ENCODE data around the gene LRRTM4.

The LRRTM4 gene

GRCh38 chr2:76870581-76870980 lies 651.6 kb downstream of the LRRTM4 start:
- no peak overlapping the region for H3K4me3 ChIP-seq (ENCODE audit: low read depth, low read length, poor library complexity, severe bottlenecking)
- H3K4me1 ChIP-seq (ENCODE audit: insufficient read depth, low read length, severe bottlenecking), result no peaks in the 10 kb centered on the region
- no peaks in the 10 kb centered on the region for H3K9me2 ChIP-seq (ENCODE audit: low read depth, low read length)
- H3K79me2 ChIP-seq (ENCODE audit: insufficient read depth, low read length), result no peaks in the 10 kb centered on the region
- no peaks in the 10 kb centered on the region for H3K36me3 ChIP-seq (ENCODE audit: insufficient read depth, low read length)
- no peak overlapping the region for H3K4me2 ChIP-seq (ENCODE audit: low read length)
- TF ChIP-seq CTCF (IDR thresholded peaks at IDR 0.05; ENCODE audit: low read length) (no peak), EZH2 (IDR thresholded peaks at IDR 0.05; ENCODE audit: borderline replicate concordance, low read length) (no peak)
- no peak overlapping the region for H2AFZ ChIP-seq (ENCODE audit: low read length)
- H3F3A ChIP-seq (ENCODE audit: insufficient read depth, low read length), result no peaks in the 10 kb centered on the region
- H4K20me1 ChIP-seq (ENCODE audit: insufficient read depth, low read length), result no peaks in the 10 kb centered on the region
- no peaks in the 10 kb centered on the region for H3K27me3 ChIP-seq (ENCODE audit: insufficient read depth, low read length)
- no peaks in the 10 kb centered on the region for H3K9me3 ChIP-seq (ENCODE audit: low read length)
- H3K27ac ChIP-seq (ENCODE audit: low read depth, low read length, poor library complexity, severe bottlenecking), result no peak overlapping the region
- no peak overlapping the region for H3K9ac ChIP-seq (ENCODE audit: low read length)

GRCh38 chr2:76870011-76870410 lies 652.2 kb downstream of the LRRTM4 start:
- Histone ChIP-seq H3F3A (ENCODE audit: insufficient read depth, low read length) (no peaks in the 10 kb centered on the region), H3K79me2 (ENCODE audit: insufficient read depth, low read length) (no peaks in the 10 kb centered on the region), H3K4me1 (ENCODE audit: insufficient read depth, low read length, severe bottlenecking) (no peaks in the 10 kb centered on the region), H3K9me2 (ENCODE audit: low read depth, low read length) (no peaks in the 10 kb centered on the region), H3K4me3 (ENCODE audit: low read depth, low read length, poor library complexity, severe bottlenecking) (no peak overlapping the region), H3K36me3 (ENCODE audit: insufficient read depth, low read length) (no peaks in the 10 kb centered on the region), H3K9ac (ENCODE audit: low read length) (no peak overlapping the region), H4K20me1 (ENCODE audit: insufficient read depth, low read length) (no peaks in the 10 kb centered on the region), H3K9me3 (ENCODE audit: low read length) (no peaks in the 10 kb centered on the region), H3K4me2 (ENCODE audit: low read length) (no peak overlapping the region), H2AFZ (ENCODE audit: low read length) (no peak overlapping the region), H3K27ac (ENCODE audit: low read depth, low read length, poor library complexity, severe bottlenecking) (no peak overlapping the region), H3K27me3 (ENCODE audit: insufficient read depth, low read length) (no peaks in the 10 kb centered on the region)
- no peak for TF ChIP-seq EZH2 (IDR thresholded peaks at IDR 0.05; ENCODE audit: borderline replicate concordance, low read length)
- TF ChIP-seq CTCF (IDR thresholded peaks at IDR 0.05; ENCODE audit: low read length), result no peak

GRCh38 chr2:76867854-76868253 lies 654.3 kb downstream of the LRRTM4 start:
- no peaks in the 10 kb centered on the region for H4K20me1 ChIP-seq (ENCODE audit: insufficient read depth, low read length)
- H3F3A ChIP-seq (ENCODE audit: insufficient read depth, low read length), result no peaks in the 10 kb centered on the region
- H3K36me3 ChIP-seq (ENCODE audit: insufficient read depth, low read length), result no peaks in the 10 kb centered on the region
- no peak overlapping the region for H3K4me3 ChIP-seq (ENCODE audit: low read depth, low read length, poor library complexity, severe bottlenecking)
- H3K4me1 ChIP-seq (ENCODE audit: insufficient read depth, low read length, severe bottlenecking), result no peaks in the 10 kb centered on the region
- no peaks in the 10 kb centered on the region for H3K27me3 ChIP-seq (ENCODE audit: insufficient read depth, low read length)
- H3K9ac ChIP-seq (ENCODE audit: low read length), result no peak overlapping the region
- no peaks in the 10 kb centered on the region for H3K79me2 ChIP-seq (ENCODE audit: insufficient read depth, low read length)
- no peak overlapping the region for H3K27ac ChIP-seq (ENCODE audit: low read depth, low read length, poor library complexity, severe bottlenecking)
- TF ChIP-seq EZH2 (IDR thresholded peaks at IDR 0.05; ENCODE audit: borderline replicate concordance, low read length) (no peak), CTCF (IDR thresholded peaks at IDR 0.05; ENCODE audit: low read length) (no peak)
- H3K9me3 ChIP-seq (ENCODE audit: low read length), result no peaks in the 10 kb centered on the region
- no peaks in the 10 kb centered on the region for H3K9me2 ChIP-seq (ENCODE audit: low read depth, low read length)
- H2AFZ ChIP-seq (ENCODE audit: low read length), result no peak overlapping the region
- no peak overlapping the region for H3K4me2 ChIP-seq (ENCODE audit: low read length)

Measured in OCI-LY1 (cell line).